GM12878 (cell line): ENCODE data around the gene SNRNP35. TPM values are rescaled to one million over a fixed set of nuclear protein-coding genes. Genes with fewer than 3 reads are reported as not detected.
A peak's percentile ranks its signal among the peaks of the same experiment; 100 is the strongest.

Experiments used
- ATAC-seq: fragments of 200-7000 bp; cut with Tn5 transposase; 3 replicates; pipeline ENCODE4 v1.9.1; 2020; ENCODE audit warnings: mild to moderate bottlenecking, moderate library complexity
- BruUV-seq: library from RNA; stranded (reverse); fragments of 400-500 nt; replicated peaks from 2 replicates; lab custom pipeline; 2021; lab: Mats Ljungman, UMichigan
- CTCF ChIA-PET: fragments of 300-600 bp; sonication (Branson Sonifier 250); formaldehyde crosslinking; extraction: SDS; loops from one replicate; lab custom pipeline; 2021; ENCODE audit warnings: inconsistent platforms; lab: Yijun Ruan, JAX
- POLR2A ChIA-PET: fragments of 350-600 bp; formaldehyde crosslinking; extraction: SDS; loops from one replicate; lab custom pipeline; 2021; ENCODE audit warnings: inconsistent platforms; lab: Charles Lee
- RAD21 ChIA-PET: fragments of 300-600 bp; sonication (Branson Sonifier 250); formaldehyde crosslinking; loops from one replicate; lab custom pipeline; 2023; ENCODE audit warnings: antibody characterized with exemption; ENCODE audit not compliant: unreplicated experiment; lab: Charles Lee
- SMC1A ChIA-PET: fragments of 300-600 bp; sonication (Branson Sonifier 250); formaldehyde crosslinking; loops from one replicate; lab custom pipeline; 2023; ENCODE audit not compliant: unreplicated experiment, uncharacterized antibody; lab: Charles Lee
- DNase-seq: peaks from one replicate; pipeline ENCODE4 v3.0.0-alpha.2; 2011; ENCODE audit warnings: low read depth, low spot score
- FAIRE-seq: peaks from 3 replicates; lab custom pipeline; 2011; peaks lifted over from hg19 to GRCh38; lab: Jason Lieb, UNC
- H2AFZ ChIP-seq: 2 replicates; pipeline ENCODE4 v1.6.0; 2011; ENCODE audit warnings: low read depth, low read length, control low read depth; ENCODE audit not compliant: control insufficient read depth
- H3K27ac ChIP-seq: 2 replicates; pipeline ENCODE4 v1.5.1; 2011; ENCODE audit warnings: control low read depth; ENCODE audit not compliant: control insufficient read depth, insufficient read depth
- H3K27me3 ChIP-seq, 2 experiments: replicated peaks in 1 of 2; 2 replicates each; pipeline versions ENCODE4 v1.6.0 to v1.6.1; 2011; ENCODE audit warnings: low read length in 1 of 2; ENCODE audit not compliant: control insufficient read depth in 2 of 2, insufficient read depth in 2 of 2
- H3K36me3 ChIP-seq, 2 experiments: 2 replicates each; pipeline ENCODE4 v1.5.1; 2011; ENCODE audit warnings: low read length in 1 of 2; ENCODE audit not compliant: control insufficient read depth in 2 of 2, insufficient read depth in 2 of 2
- H3K4me1 ChIP-seq: 2 replicates; pipeline ENCODE4 v1.6.1; 2011; ENCODE audit warnings: mild to moderate bottlenecking, low read length, moderate library complexity, mixed read lengths; ENCODE audit not compliant: control insufficient read depth, insufficient read depth
- H3K4me2 ChIP-seq: 2 replicates; pipeline ENCODE4 v1.6.0; 2011; ENCODE audit warnings: control low read depth; ENCODE audit not compliant: control insufficient read depth, insufficient read depth
- H3K4me3 ChIP-seq: fragments of 200-600 bp; sonication (generic); 2 replicates; pipeline ENCODE4 v1.5.1; 2016
- H3K79me2 ChIP-seq: 2 replicates; pipeline ENCODE4 v1.6.0; 2011; ENCODE audit warnings: low read length; ENCODE audit not compliant: control insufficient read depth, insufficient read depth
- H3K9ac ChIP-seq: 2 replicates; pipeline ENCODE4 v1.8.0; 2011; ENCODE audit warnings: low read length, control low read depth, mixed read lengths; ENCODE audit not compliant: control insufficient read depth, insufficient read depth
- H3K9me3 ChIP-seq: replicated peaks from 3 replicates; pipeline ENCODE4 v1.5.1; 2011; ENCODE audit warnings: mild to moderate bottlenecking, low read length; ENCODE audit not compliant: control insufficient read depth, insufficient read depth
- H4K20me1 ChIP-seq: 2 replicates; pipeline ENCODE4 v1.6.0; 2011; ENCODE audit not compliant: control insufficient read depth, insufficient read depth
- CHD1 ChIP-seq: IDR thresholded peaks from 2 replicates; pipeline ENCODE4 v1.6.1; 2012; ENCODE audit warnings: low read depth, low read length, improper control_type of control experiment
- CHD2 ChIP-seq: IDR thresholded peaks from 2 replicates; pipeline ENCODE4 v1.6.1; 2011; ENCODE audit warnings: low read depth, low read length, improper control_type of control experiment, borderline replicate concordance
- EZH2 ChIP-seq: IDR thresholded peaks from 2 replicates; pipeline ENCODE4 v1.6.1; 2012; ENCODE audit warnings: low read depth, mild to moderate bottlenecking, control low read depth, inconsistent platforms, low read length, borderline replicate concordance; ENCODE audit not compliant: control insufficient read depth
- HDAC2 ChIP-seq: fragments of 200-600 bp; sonication (generic); IDR thresholded peaks from 2 replicates; pipeline ENCODE4 v1.6.1; 2017
- MEF2B ChIP-seq: fragments of 450-650 bp; IDR thresholded peaks from 2 replicates; pipeline ENCODE4 v1.6.1; 2018; ENCODE audit warnings: mild to moderate bottlenecking, moderate library complexity; ENCODE audit not compliant: partially characterized antibody, poor library complexity, severe bottlenecking
- RAD21 ChIP-seq: IDR thresholded peaks from 2 replicates; pipeline ENCODE4 v1.6.1; 2011; ENCODE audit warnings: mild to moderate bottlenecking, low read depth, low read length, moderate library complexity; ENCODE audit not compliant: insufficient read depth
- YY1 ChIP-seq: IDR thresholded peaks from 2 replicates; pipeline ENCODE4 v1.6.1; 2011; ENCODE audit warnings: low read depth, mild to moderate bottlenecking, low read length
- ZNF274 ChIP-seq: IDR thresholded peaks from one replicate; pipeline ENCODE4 v1.8.0; 2011; ENCODE audit not compliant: insufficient read length, insufficient read depth
- WGBS: methylation state at CpG from one replicate; pipeline ENCODE4 v1.1.6; 2016; ENCODE audit warnings: low lambda C conversion rate; ENCODE audit not compliant: insufficient replicate concordance, insufficient coverage; ENCODE audit errors: missing lambda C conversion rate; 5-methylcytosine and 5-hydroxymethylcytosine counted together
- in situ Hi-C: fragments of 300-500 bp; cut with MboI; formaldehyde crosslinking; loops from 9 replicates; pipeline ENCODE4 v1.14.3; 2018; ENCODE audit warnings: mixed read lengths
- intact Hi-C: fragments of 100-400 bp; cut with micrococcal nuclease; formaldehyde crosslinking; loops from one replicate; pipeline ENCODE4 v1.14.2; 2022; ENCODE audit not compliant: unreplicated experiment
- polyA plus RNA-seq, 11 experiments: library from polyadenylated mRNA; depleted of rRNA in 4 of 11; unstranded in 6 of 11; stranded (reverse) in 5 of 11; fragments of >200 nt; fragmentation: Nextera tagmentation in 4 of 11; fragmentation: Illumina TruSeq in 1 of 11; extraction: Ambion mirVana in 4 of 11; extraction: Trizol in 1 of 11; gene quantifications; 1 replicate in 1 of 11; 2 replicates in 10 of 11; pipeline versions ENCODE4 v1.2.1 to v1.2.3, GENCODE V29; 2011 to 2016; ENCODE audit warnings: inconsistent platforms in 2 of 11, missing spikeins in 2 of 11, low read depth in 1 of 11
- total RNA-seq, 4 experiments: library from RNA; depleted of rRNA in 3 of 4; stranded (reverse); fragments of >200 nt in 3 of 4; fragmentation: Illumina TruSeq in 1 of 4; extraction: Trizol in 1 of 4; gene quantifications; 2 replicates each; pipeline versions ENCODE4 v1.2.1 to v1.2.3, GENCODE V29; 2013 to 2021
- TF ChIP-seq, protein P1 (sequence below): fragments of 450-650 bp; conservative IDR thresholded peaks from 2 replicates; pipeline ENCODE4 v1.6.1; 2017; ENCODE audit warnings: mild to moderate bottlenecking, moderate library complexity
- TF ChIP-seq, protein P2 (sequence below): fragments of 150-350 bp; IDR thresholded peaks from 2 replicates; pipeline ENCODE4 v1.6.1; 2016; ENCODE audit warnings: low read depth, low read length

The SNRNP35 gene
- total and polyA plus RNA-seq, 10 of the 15 experiments (the other 5 are each of a cell fraction or from before 2014, with no cell fraction given), result 21.6 to 49.6 (median 29.0) TPM

DNA sequence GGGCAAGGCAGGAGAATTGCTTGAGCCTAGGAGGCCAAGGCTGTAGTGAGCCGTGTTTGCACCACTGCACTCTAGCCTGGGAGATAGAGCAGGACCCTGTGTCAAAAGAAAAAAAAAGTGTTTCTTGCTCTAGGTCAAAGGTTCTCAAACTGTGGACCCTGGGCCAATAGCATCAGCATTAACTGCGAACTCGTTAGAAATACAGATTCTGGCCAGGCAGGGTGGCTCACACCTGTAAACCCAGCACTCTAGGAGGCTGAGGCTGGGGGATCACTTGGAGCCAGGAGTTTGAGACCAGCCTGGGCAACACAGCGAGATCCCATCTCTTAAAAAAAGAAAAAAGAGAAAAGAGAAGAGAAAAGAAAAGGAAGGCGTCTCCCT lies 22.3 kb upstream of the SNRNP35 start:
- Histone ChIP-seq H3K27ac (peak overlapping the region; percentile 95), H3K79me2 (peaks cover 63% of the 10 kb centered on the region), H3K9me3 (no peaks in the 10 kb centered on the region), H3K4me3 (peak overlapping the region; percentile 82), H3K9ac (peak overlapping the region; percentile 89), H4K20me1 (no peaks in the 10 kb centered on the region), H3K36me3 (peaks cover 0 to 4% of the 10 kb centered on the region in 2 experiments; a peak in 1 of 4 replicates), H2AFZ (no peak overlapping the region), H3K27me3 (no peaks in the 10 kb centered on the region), H3K4me2 (peak overlapping the region; percentile 96), H3K4me1 (peaks cover 6% of the 10 kb centered on the region; the same call in 1 of the 2 replicates)
- ChIA-PET RAD21 (interaction anchor here (0.5 to 7.1 kb wide), 7 partner anchors 8 to 70 kb away, joined by 3 to 48 read pairs (median 4); partner anchors contain the start of gene SNRNP35), POLR2A (interaction anchor here (0.6 to 4.4 kb wide), 6 partner anchors 8 to 70 kb away, joined by 3 to 33 read pairs (median 10); partner anchors contain the start of genes KMT5A and SNRNP35), SMC1A (interaction anchor here (1.0 to 4.9 kb wide), 6 partner anchors 8 to 51 kb away, joined by 3 to 48 read pairs (median 5); partner anchors contain the start of gene SNRNP35), CTCF (interaction anchor here (0.6 to 1.3 kb wide), 4 partner anchors 24 to 67 kb away, joined by 3 to 4 read pairs (median 3); no protein-coding TSS in a partner anchor)
- ATAC-seq (no peak; the same call in 2 of the 3 replicates), DNase-seq (no peak), FAIRE-seq (no peak)
- in situ Hi-C loops, result loop anchor here (25.0 kb wide), 1 partner anchor 1477 kb away; the partner anchor contains the start of gene UBC
- intact Hi-C loops, result loop anchor here (2.0 to 10.0 kb wide), 2 partner anchors 23 to 1339 kb away; partner anchors contain the start of gene SNRNP35
- 5% methylated on average over 5 of the region's 5 CpGs for WGBS
- TF ChIP-seq MEF2B (no peak), HDAC2 (no peak), RAD21 (no peak), CHD2 (no peak), YY1 (no peak), ZNF274 (no peak), CHD1 (no peak), EZH2 (no peak)
- TF ChIP-seq, protein P1, sequence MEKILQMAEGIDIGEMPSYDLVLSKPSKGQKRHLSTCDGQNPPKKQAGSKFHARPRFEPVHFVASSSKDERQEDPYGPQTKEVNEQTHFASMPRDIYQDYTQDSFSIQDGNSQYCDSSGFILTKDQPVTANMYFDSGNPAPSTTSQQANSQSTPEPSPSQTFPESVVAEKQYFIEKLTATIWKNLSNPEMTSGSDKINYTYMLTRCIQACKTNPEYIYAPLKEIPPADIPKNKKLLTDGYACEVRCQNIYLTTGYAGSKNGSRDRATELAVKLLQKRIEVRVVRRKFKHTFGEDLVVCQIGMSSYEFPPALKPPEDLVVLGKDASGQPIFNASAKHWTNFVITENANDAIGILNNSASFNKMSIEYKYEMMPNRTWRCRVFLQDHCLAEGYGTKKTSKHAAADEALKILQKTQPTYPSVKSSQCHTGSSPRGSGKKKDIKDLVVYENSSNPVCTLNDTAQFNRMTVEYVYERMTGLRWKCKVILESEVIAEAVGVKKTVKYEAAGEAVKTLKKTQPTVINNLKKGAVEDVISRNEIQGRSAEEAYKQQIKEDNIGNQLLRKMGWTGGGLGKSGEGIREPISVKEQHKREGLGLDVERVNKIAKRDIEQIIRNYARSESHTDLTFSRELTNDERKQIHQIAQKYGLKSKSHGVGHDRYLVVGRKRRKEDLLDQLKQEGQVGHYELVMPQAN, result no peak
- TF ChIP-seq, protein P2, sequence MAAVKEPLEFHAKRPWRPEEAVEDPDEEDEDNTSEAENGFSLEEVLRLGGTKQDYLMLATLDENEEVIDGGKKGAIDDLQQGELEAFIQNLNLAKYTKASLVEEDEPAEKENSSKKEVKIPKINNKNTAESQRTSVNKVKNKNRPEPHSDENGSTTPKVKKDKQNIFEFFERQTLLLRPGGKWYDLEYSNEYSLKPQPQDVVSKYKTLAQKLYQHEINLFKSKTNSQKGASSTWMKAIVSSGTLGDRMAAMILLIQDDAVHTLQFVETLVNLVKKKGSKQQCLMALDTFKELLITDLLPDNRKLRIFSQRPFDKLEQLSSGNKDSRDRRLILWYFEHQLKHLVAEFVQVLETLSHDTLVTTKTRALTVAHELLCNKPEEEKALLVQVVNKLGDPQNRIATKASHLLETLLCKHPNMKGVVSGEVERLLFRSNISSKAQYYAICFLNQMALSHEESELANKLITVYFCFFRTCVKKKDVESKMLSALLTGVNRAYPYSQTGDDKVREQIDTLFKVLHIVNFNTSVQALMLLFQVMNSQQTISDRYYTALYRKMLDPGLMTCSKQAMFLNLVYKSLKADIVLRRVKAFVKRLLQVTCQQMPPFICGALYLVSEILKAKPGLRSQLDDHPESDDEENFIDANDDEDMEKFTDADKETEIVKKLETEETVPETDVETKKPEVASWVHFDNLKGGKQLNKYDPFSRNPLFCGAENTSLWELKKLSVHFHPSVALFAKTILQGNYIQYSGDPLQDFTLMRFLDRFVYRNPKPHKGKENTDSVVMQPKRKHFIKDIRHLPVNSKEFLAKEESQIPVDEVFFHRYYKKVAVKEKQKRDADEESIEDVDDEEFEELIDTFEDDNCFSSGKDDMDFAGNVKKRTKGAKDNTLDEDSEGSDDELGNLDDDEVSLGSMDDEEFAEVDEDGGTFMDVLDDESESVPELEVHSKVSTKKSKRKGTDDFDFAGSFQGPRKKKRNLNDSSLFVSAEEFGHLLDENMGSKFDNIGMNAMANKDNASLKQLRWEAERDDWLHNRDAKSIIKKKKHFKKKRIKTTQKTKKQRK, result no peak
- BruUV-seq, result no TSS peak
